Left renal cortex interstitium (tissue), 4 donors: ENCODE data around the gene GALNT5. TPM values are rescaled to one million over a fixed set of nuclear protein-coding genes. Genes with fewer than 3 reads are reported as not detected.

Source experiments
- DNase-seq, 4 donors: peaks; one replicate each; pipeline ENCODE4 v3.0.0-alpha.2; 2013; ENCODE audit warnings: low read depth in 4 of 4, low spot score in 2 of 4, missing footprints in 1 of 4
- polyA plus RNA-seq, 4 donors: library from polyadenylated mRNA; unstranded; fragments of 120-200 nt; gene quantifications; one replicate each; pipeline ENCODE4 v1.2.1, GENCODE V29; 2013; ENCODE audit not compliant: insufficient read length in 4 of 4

The GALNT5 gene
- polyA plus RNA-seq, 4 donors = 0.43 to 0.65 (median 0.50) TPM

GRCh38 chr2:157349949-157350515, 92.5 kb downstream of the GALNT5 start:
- DNase-seq = no peak

GRCh38 chr2:157355618-157356017, 98.1 kb downstream of the GALNT5 start:
- no peak for DNase-seq

- no peak for DNase-seq
These were observed 102.1 kb downstream of the GALNT5 start for GRCh38 chr2:157359628-157360027.

- no peak for DNase-seq
These were observed 104.0 kb downstream of the GALNT5 start for GRCh38 chr2:157361526-157361925.

- no peak for DNase-seq
These were observed 105.1 kb downstream of the GALNT5 start for GRCh38 chr2:157362627-157363026.

- DNase-seq = no peak
These were observed 106.2 kb downstream of the GALNT5 start for GRCh38 chr2:157363612-157364101.

Other genes starting within 250 kb of the GALNT5 start
- gene ERMN, start 68.1 kb downstream of the GALNT5 start, polyA plus RNA-seq = under 1 TPM in 3 of 4 donors, not detected in 1; 0.08 to 0.28 (median 0.16) TPM
- 1 to 10 TPM; 1.7 to 2.1 (median 1.7) TPM for gene CYTIP, start 186.4 kb downstream of the GALNT5 start, polyA plus RNA-seq